Testis (tissue), 3 donors: Measurements from ENCODE around the gene FAM184B. TPM values are rescaled to one million over a fixed set of nuclear protein-coding genes. Genes with fewer than 3 reads are reported as not detected.

Source experiments
- DNase-seq: peaks from one replicate; pipeline ENCODE4 v3.0.0-alpha.2; 2019
- H3K27ac ChIP-seq, 2 donors: fragments of 200-600 bp; sonication (generic); one replicate each; pipeline ENCODE4 v1.5.1; 2019
- H3K27me3 ChIP-seq: fragments of 200-600 bp; sonication (generic); one replicate; pipeline ENCODE4 v1.5.1; 2019
- H3K36me3 ChIP-seq: fragments of 200-600 bp; sonication (generic); one replicate; pipeline ENCODE4 v1.5.1; 2017; ENCODE audit warnings: low read depth; ENCODE audit errors: missing control alignments
- H3K4me1 ChIP-seq: fragments of 200-600 bp; sonication (generic); one replicate; pipeline ENCODE4 v1.5.1; 2019
- H3K4me3 ChIP-seq, 2 donors: fragments of 200-600 bp; sonication (generic); one replicate each; pipeline ENCODE4 v1.5.1; 2017 to 2019
- H3K9me3 ChIP-seq: fragments of 200-600 bp; sonication (generic); one replicate; pipeline ENCODE4 v1.5.1; 2017
- CTCF ChIP-seq, 3 experiments: fragments of 450-650 bp in 2 of 3; fragments of 200-600 bp in 1 of 3; sonication (generic) in 1 of 3; IDR thresholded peaks; one replicate each; pipeline ENCODE4 v1.5.1; 2016 to 2019; ENCODE audit warnings: antibody characterized with exemption in 3 of 3, mild to moderate bottlenecking in 2 of 3, moderate library complexity in 1 of 3
- POLR2A ChIP-seq: fragments of 450-650 bp; IDR thresholded peaks from one replicate; pipeline ENCODE4 v1.6.1; 2017; ENCODE audit warnings: antibody characterized with exemption, mild to moderate bottlenecking, moderate library complexity
- WGBS, 2 donors: methylation state at CpG; one replicate each; pipeline ENCODE4 v1.1.5; 2018; 5-methylcytosine and 5-hydroxymethylcytosine counted together
- intact Hi-C: fragments of 100-400 bp; cut with DNase I; formaldehyde crosslinking; loops from one replicate; pipeline ENCODE4 v1.15.1; 2023; ENCODE audit warnings: low total_unique reads
- polyA plus RNA-seq: library from polyadenylated mRNA; stranded (reverse); fragments of 350-450 nt; fragmentation: Illumina TruSeq; extraction: RNeasy Lipid Tissue Mini Kit (QIAGEN cat#74804); gene quantifications from one replicate; pipeline ENCODE4 v1.2.3, GENCODE V29; 2014; ENCODE audit warnings: low read depth, low replicate concordance; ENCODE audit not compliant: insufficient read depth
- total RNA-seq, 2 donors: library from RNA; depleted of rRNA; stranded (reverse); fragments of >200 nt; gene quantifications; one replicate each; pipeline ENCODE4 v1.2.3, GENCODE V29; 2016

The FAM184B gene
- total and polyA plus RNA-seq, 3 donors from 2014 or later, result 0.08 to 0.26 (median 0.19) TPM

DNA sequence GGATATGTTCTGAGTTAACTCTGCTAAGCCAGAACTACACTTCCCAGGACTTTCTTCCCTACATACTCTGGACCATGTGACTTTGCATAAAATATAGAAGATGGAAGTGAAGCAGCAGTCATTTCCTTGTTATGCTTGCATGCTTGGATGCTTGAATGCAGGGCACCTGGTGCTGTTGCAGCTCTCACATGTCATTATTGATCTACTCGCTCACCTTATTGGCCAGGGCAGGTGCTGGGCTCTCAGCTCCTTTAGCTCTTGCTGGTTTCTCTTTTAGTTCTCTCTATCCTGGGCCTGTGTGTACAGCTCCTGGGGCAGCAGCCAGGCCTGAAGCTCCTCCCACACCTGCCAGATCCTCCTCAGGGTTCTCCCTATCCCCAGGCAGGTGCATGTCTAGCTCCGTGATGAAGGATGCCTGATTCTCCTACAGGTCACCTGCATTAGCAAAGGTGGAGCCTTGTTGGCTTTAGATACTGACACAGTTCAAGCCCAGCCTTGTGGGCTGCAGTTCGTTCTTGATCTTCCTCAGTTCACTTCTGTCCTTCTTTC, 113.7 kb downstream of the FAM184B start:
- TF ChIP-seq POLR2A, result no peak
- TF ChIP-seq CTCF (IDR thresholded peaks at IDR 0.05), result no peak
- Histone ChIP-seq H3K9me3 (no peaks in the 10 kb centered on the region), H3K4me1 (no peaks in the 10 kb centered on the region), H3K27me3 (no peaks in the 10 kb centered on the region), H3K36me3 (no peaks in the 10 kb centered on the region), H3K4me3 (no peak overlapping the region), H3K27ac (no peak overlapping the region)
- 80 to 85% methylated on average over 3 of the region's 3 CpGs for WGBS, 2 donors
- DNase-seq, result no peak
- intact Hi-C loops, result no loop called here

DNA sequence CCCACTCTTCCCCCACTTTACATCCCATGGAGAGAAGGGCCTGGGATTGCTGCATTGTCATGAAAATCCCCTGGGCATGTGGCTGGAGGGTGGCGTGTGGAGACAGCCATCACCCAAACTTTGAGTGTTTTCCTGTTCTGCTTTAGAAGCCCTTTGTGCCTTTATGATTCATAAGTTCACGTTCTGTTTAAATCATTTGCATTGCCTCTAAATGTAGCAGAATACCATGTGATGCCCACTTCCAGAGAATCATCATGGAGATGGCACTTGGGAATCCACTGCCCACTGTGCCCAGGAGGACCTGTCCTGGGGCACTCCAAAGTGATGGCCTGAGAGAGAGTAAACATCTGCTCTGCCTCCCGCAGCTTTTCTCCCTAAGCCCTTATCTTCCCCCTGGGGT, 114.2 kb downstream of the FAM184B start:
- Histone ChIP-seq H3K4me3 (no peak overlapping the region), H3K9me3 (no peaks in the 10 kb centered on the region), H3K27me3 (no peaks in the 10 kb centered on the region), H3K27ac (no peak overlapping the region), H3K36me3 (no peaks in the 10 kb centered on the region), H3K4me1 (no peaks in the 10 kb centered on the region)
- DNase-seq, result no peak
- intact Hi-C loops, result no loop called here
- TF ChIP-seq POLR2A (no peak), CTCF (IDR thresholded peaks at IDR 0.05) (no peak)
- 73 to 83% methylated on average over 3 of the region's 3 CpGs for WGBS, 2 donors

- Histone ChIP-seq H3K27ac (no peak overlapping the region), H3K9me3 (no peaks in the 10 kb centered on the region), H3K36me3 (no peaks in the 10 kb centered on the region), H3K27me3 (no peaks in the 10 kb centered on the region), H3K4me1 (no peaks in the 10 kb centered on the region), H3K4me3 (no peak overlapping the region)
- intact Hi-C loops, result no loop called here
- 49 to 52% methylated on average over 3 of the region's 3 CpGs for WGBS, 2 donors
- no peak for TF ChIP-seq POLR2A
- TF ChIP-seq CTCF (IDR thresholded peaks at IDR 0.05), result no peak
- no peak for DNase-seq
Measured at GRCh38 chr4:17665852-17666251, 115.6 kb downstream of the FAM184B start.

DNA sequence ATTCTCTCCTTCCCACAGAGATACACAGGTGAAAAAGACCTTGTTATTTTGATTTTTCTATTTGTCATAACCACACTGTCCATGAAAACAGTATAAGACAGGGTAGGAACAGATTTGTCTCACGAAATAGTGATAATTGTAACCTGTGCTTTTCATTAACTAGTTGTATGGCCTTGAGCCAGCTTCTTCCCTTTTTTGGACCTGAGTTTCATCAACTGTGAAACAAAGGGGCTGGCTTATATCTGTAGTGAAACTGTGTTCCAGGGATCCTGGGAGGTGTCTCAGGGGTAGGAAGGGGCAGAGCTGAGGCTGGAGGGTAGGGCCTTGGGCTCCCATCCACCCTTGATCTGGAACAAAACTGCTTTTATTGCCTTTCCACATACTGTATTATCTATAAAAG, 116.1 kb downstream of the FAM184B start:
- DNase-seq, result no peak
- Histone ChIP-seq H3K9me3 (no peaks in the 10 kb centered on the region), H3K27me3 (no peaks in the 10 kb centered on the region), H3K36me3 (no peaks in the 10 kb centered on the region), H3K27ac (no peak overlapping the region), H3K4me1 (no peaks in the 10 kb centered on the region), H3K4me3 (no peak overlapping the region)
- TF ChIP-seq POLR2A, result no peak
- no peak for TF ChIP-seq CTCF (IDR thresholded peaks at IDR 0.05)
- intact Hi-C loops, result no loop called here
- WGBS, 2 donors, result 44 to 58% methylated on average over 1 of the region's 1 CpG

DNA sequence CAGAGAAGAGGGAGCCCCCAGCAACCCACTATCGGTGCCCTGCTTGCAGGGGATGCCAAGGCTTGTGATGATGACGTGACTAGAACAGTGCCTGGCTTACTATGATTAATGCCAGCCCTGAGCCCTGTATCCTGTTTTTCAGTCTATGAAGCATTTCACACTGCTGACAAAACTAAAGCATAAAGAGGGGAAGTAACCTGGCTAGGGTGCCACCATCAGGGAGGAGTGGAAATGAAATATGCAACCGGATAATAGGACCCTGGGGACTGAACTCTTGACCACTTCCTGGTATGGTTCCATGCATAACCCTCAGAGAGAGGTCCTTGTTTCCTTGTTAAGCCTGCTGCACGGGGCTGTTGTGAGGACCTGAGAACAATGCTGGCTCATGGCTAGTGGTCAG, 116.7 kb downstream of the FAM184B start:
- intact Hi-C loops, result no loop called here

More for the DNA sequence above, 116.7 kb downstream of the FAM184B start:
- Histone ChIP-seq H3K4me3 (no peak overlapping the region), H3K27me3 (no peaks in the 10 kb centered on the region), H3K9me3 (no peaks in the 10 kb centered on the region), H3K4me1 (no peaks in the 10 kb centered on the region), H3K36me3 (no peaks in the 10 kb centered on the region), H3K27ac (no peak overlapping the region)
- TF ChIP-seq POLR2A, result no peak
- no peak for TF ChIP-seq CTCF (IDR thresholded peaks at IDR 0.05)
- WGBS, 2 donors, result 61 to 77% methylated on average over 4 of the region's 4 CpGs
- DNase-seq, result no peak
